ENCODE results near the gene PLCL2.

- TF ChIP-seq, protein P1, sequence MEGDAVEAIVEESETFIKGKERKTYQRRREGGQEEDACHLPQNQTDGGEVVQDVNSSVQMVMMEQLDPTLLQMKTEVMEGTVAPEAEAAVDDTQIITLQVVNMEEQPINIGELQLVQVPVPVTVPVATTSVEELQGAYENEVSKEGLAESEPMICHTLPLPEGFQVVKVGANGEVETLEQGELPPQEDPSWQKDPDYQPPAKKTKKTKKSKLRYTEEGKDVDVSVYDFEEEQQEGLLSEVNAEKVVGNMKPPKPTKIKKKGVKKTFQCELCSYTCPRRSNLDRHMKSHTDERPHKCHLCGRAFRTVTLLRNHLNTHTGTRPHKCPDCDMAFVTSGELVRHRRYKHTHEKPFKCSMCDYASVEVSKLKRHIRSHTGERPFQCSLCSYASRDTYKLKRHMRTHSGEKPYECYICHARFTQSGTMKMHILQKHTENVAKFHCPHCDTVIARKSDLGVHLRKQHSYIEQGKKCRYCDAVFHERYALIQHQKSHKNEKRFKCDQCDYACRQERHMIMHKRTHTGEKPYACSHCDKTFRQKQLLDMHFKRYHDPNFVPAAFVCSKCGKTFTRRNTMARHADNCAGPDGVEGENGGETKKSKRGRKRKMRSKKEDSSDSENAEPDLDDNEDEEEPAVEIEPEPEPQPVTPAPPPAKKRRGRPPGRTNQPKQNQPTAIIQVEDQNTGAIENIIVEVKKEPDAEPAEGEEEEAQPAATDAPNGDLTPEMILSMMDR (IDR thresholded peaks at IDR 0.05; ENCODE audit: insufficient read depth, low read length, poor library complexity, severe bottlenecking) = no peak
- TF ChIP-seq EZH2phosphoT487 (conservative IDR thresholded peaks at IDR 0.05; ENCODE audit: low read length) = no peak
Observed at GRCh38 chr3:16927485-16927884, 42.7 kb downstream of the PLCL2 start.

Measured in SU-DHL-6 (cell line).